HUES48 (cell line): ENCODE measurements around the gene TPSG1.
"Not testable (repeated sequence)": the region's sequence is repeated elsewhere in the genome, so short reads cannot be mapped to it uniquely, and the experiment has no call there.

Experiments used
- H3K27ac ChIP-seq: one replicate; pipeline ENCODE4 v1.7.0; 2013; ENCODE audit warnings: low read depth, low read length, inconsistent platforms
- H3K27me3 ChIP-seq: 2 replicates; pipeline ENCODE4 v1.6.1; 2013; ENCODE audit warnings: mild to moderate bottlenecking, low read length; ENCODE audit not compliant: control insufficient read depth, insufficient read depth
- H3K36me3 ChIP-seq: 2 replicates; pipeline ENCODE4 v1.6.1; 2013; ENCODE audit warnings: low read length; ENCODE audit not compliant: control insufficient read depth, insufficient read depth
- H3K4me1 ChIP-seq: 2 replicates; pipeline ENCODE4 v1.6.1; 2013; ENCODE audit warnings: mild to moderate bottlenecking, low read length; ENCODE audit not compliant: control insufficient read depth, insufficient read depth
- H3K4me3 ChIP-seq: 2 replicates; pipeline ENCODE4 v1.5.1; 2013; ENCODE audit warnings: mild to moderate bottlenecking, low read depth, low read length
- H3K9ac ChIP-seq: 2 replicates; pipeline ENCODE4 v1.6.1; 2013; ENCODE audit warnings: mild to moderate bottlenecking, low read depth, low read length, moderate library complexity
- H3K9me3 ChIP-seq: 2 replicates; pipeline ENCODE4 v1.6.1; 2013; ENCODE audit warnings: low read length; ENCODE audit not compliant: control insufficient read depth, insufficient read depth

The TPSG1 gene

GRCh38 chr16:1256874-1257322, 31.8 kb upstream of the TPSG1 start:
- no peaks in the 10 kb centered on the region; the same call in 1 of the 2 replicates for H3K4me1 ChIP-seq
- H3K36me3 ChIP-seq, result no peaks in the 10 kb centered on the region
- H3K9ac ChIP-seq, result no peak overlapping the region
- H3K27ac ChIP-seq, result no peak overlapping the region
- H3K4me3 ChIP-seq, result no peak overlapping the region
- H3K27me3 ChIP-seq, result peaks cover 24% of the 10 kb centered on the region; the same call in 1 of the 2 replicates
- no peaks in the 10 kb centered on the region for H3K9me3 ChIP-seq

GRCh38 chr16:1256296-1256873, 31.3 kb upstream of the TPSG1 start:
- not testable (repeated sequence) for H3K36me3 ChIP-seq, H3K4me3 ChIP-seq, H3K4me1 ChIP-seq, H3K9ac ChIP-seq, H3K27ac ChIP-seq, H3K9me3 ChIP-seq
- H3K27me3 ChIP-seq, result peaks cover 21% of the 10 kb centered on the region; the same call in 1 of the 2 replicates

GRCh38 chr16:1255276-1256122, 30.4 kb upstream of the TPSG1 start, which contains the start of gene TPSD1:
TSS of gene TPSD1 (plus strand) at chr16:1256069. CDS start at chr16:1256281, 212 bp downstream.
- not testable (repeated sequence) for H3K27ac ChIP-seq, H3K9ac ChIP-seq, H3K9me3 ChIP-seq, H3K4me1 ChIP-seq, H3K4me3 ChIP-seq, H3K36me3 ChIP-seq
- peaks cover 17% of the 10 kb centered on the region; the same call in 1 of the 2 replicates for H3K27me3 ChIP-seq

- not testable (repeated sequence) for H3K36me3 ChIP-seq
Observed at GRCh38 chr16:1254821-1255220, 29.8 kb upstream of the TPSG1 start.

GRCh38 chr16:1253701-1254364, 28.8 kb upstream of the TPSG1 start:
- not testable (repeated sequence) for H3K4me3 ChIP-seq, H3K9ac ChIP-seq, H3K27me3 ChIP-seq, H3K9me3 ChIP-seq, H3K27ac ChIP-seq, H3K4me1 ChIP-seq, H3K36me3 ChIP-seq

More at GRCh38 chr16:1254821-1255220, 29.8 kb upstream of the TPSG1 start:
- H3K9ac ChIP-seq, H3K9me3 ChIP-seq, H3K27ac ChIP-seq, H3K4me1 ChIP-seq, H3K4me3 ChIP-seq: not testable (repeated sequence)
- peaks cover 10% of the 10 kb centered on the region; the same call in 1 of the 2 replicates for H3K27me3 ChIP-seq

GRCh38 chr16:1249031-1249755, 24.1 kb upstream of the TPSG1 start:
- H3K9ac ChIP-seq, H3K27ac ChIP-seq, H3K36me3 ChIP-seq, H3K4me1 ChIP-seq, H3K9me3 ChIP-seq, H3K4me3 ChIP-seq: not testable (repeated sequence)
- H3K27me3 ChIP-seq, result peaks cover 14% of the 10 kb centered on the region

GRCh38 chr16:1247903-1248537, 23.0 kb upstream of the TPSG1 start:
- not testable (repeated sequence) for H3K36me3 ChIP-seq, H3K4me3 ChIP-seq, H3K9me3 ChIP-seq, H3K4me1 ChIP-seq, H3K9ac ChIP-seq, H3K27ac ChIP-seq
- H3K27me3 ChIP-seq, result peaks cover 14% of the 10 kb centered on the region

- Histone ChIP-seq H3K27me3 (peaks cover 14% of the 10 kb centered on the region), H3K27ac (no peak overlapping the region), H3K4me3 (no peak overlapping the region), H3K9me3 (no peaks in the 10 kb centered on the region), H3K36me3 (no peaks in the 10 kb centered on the region), H3K9ac (no peak overlapping the region), H3K4me1 (no peaks in the 10 kb centered on the region)
Observed at GRCh38 chr16:1245452-1246020, 20.5 kb upstream of the TPSG1 start.

- Histone ChIP-seq H3K4me1 (no peaks in the 10 kb centered on the region), H3K36me3 (no peaks in the 10 kb centered on the region), H3K27me3 (peaks cover 14% of the 10 kb centered on the region), H3K27ac (no peak overlapping the region), H3K4me3 (no peak overlapping the region), H3K9me3 (no peaks in the 10 kb centered on the region), H3K9ac (no peak overlapping the region)
Observed at GRCh38 chr16:1244881-1245280, 19.8 kb upstream of the TPSG1 start.
